Lung (tissue), 12 donors: ENCODE data around the gene MPIG6B. TPM values are rescaled to one million over a fixed set of nuclear protein-coding genes. Genes with fewer than 3 reads are reported as not detected.

Experiments
- ATAC-seq: fragments of 200-7000 bp; cut with Tn5 transposase; one replicate; pipeline ENCODE4 v1.9.1; 2020; ENCODE audit warnings: moderate number of reproducible peaks; ENCODE audit not compliant: insufficient read depth, low FRiP score
- DNase-seq, 3 donors: peaks; one replicate each; pipeline ENCODE4 v3.0.0-alpha.2; 2013 to 2017
- H3K27ac ChIP-seq, 2 donors: one replicate each; pipeline ENCODE4 v1.5.1; 2013; ENCODE audit warnings: mild to moderate bottlenecking in 2 of 2, moderate library complexity in 2 of 2, control low read depth in 1 of 2, inconsistent platforms in 1 of 2, low read depth in 1 of 2, low read length in 1 of 2
- H3K27me3 ChIP-seq, 3 donors: one replicate each; pipeline ENCODE4 v1.5.1; 2013; ENCODE audit warnings: low read length in 2 of 3; ENCODE audit not compliant: control insufficient read depth in 3 of 3, insufficient read depth in 3 of 3
- H3K36me3 ChIP-seq, 4 donors: one replicate each; pipeline ENCODE4 v1.5.1; 2013; ENCODE audit warnings: low read length in 4 of 4, mild to moderate bottlenecking in 1 of 4, moderate library complexity in 1 of 4; ENCODE audit not compliant: control insufficient read depth in 4 of 4, insufficient read depth in 4 of 4
- H3K4me1 ChIP-seq, 5 donors: one replicate each; pipeline ENCODE4 v1.5.1; 2013; ENCODE audit warnings: low read length in 5 of 5, mild to moderate bottlenecking in 2 of 5, moderate library complexity in 1 of 5; ENCODE audit not compliant: control insufficient read depth in 5 of 5, insufficient read depth in 5 of 5
- H3K4me3 ChIP-seq: one replicate; pipeline ENCODE4 v1.5.1; 2013; ENCODE audit warnings: mild to moderate bottlenecking, control low read depth, moderate library complexity
- H3K9ac ChIP-seq, 2 donors: one replicate each; pipeline ENCODE4 v1.5.1; 2013; ENCODE audit warnings: low read length in 2 of 2, control low read depth in 1 of 2; ENCODE audit not compliant: insufficient read depth in 1 of 2
- H3K9me3 ChIP-seq, 4 donors: one replicate each; pipeline ENCODE4 v1.5.1; 2013; ENCODE audit warnings: low read length in 3 of 4, mild to moderate bottlenecking in 1 of 4, moderate library complexity in 1 of 4; ENCODE audit not compliant: control insufficient read depth in 4 of 4, insufficient read depth in 3 of 4
- CTCF ChIP-seq: IDR thresholded peaks from 2 replicates; pipeline ENCODE4 v1.5.1; 2012; ENCODE audit warnings: mild to moderate bottlenecking; ENCODE audit errors: control extremely low read depth, extremely low read depth
- WGBS, 2 donors: extraction: QIAGEN DNeasy Blood & Tissue Kit; methylation state at CpG; one replicate each; pipeline ENCODE4 v1.1.7; 2013; 5-methylcytosine and 5-hydroxymethylcytosine counted together
- polyA plus RNA-seq, 2 donors: library from polyadenylated mRNA; stranded (reverse); fragments of 200-250 nt; gene quantifications; one replicate each; pipeline ENCODE4 v1.2.1, GENCODE V29; 2013
- total RNA-seq, 2 donors: library from RNA; depleted of rRNA in 1 of 2; stranded (reverse); fragments of >200 nt in 1 of 2; gene quantifications; one replicate each; pipeline ENCODE4 v1.2.1, GENCODE V29; 2014 to 2021
- donor health status: control.
- donor health status: control.
- donor health status: Bipolar disorder and iron deficiency.
- donor health status: healthy.
- donor health status: DM: yes; HTN: yes; CAD: no.

MPIG6B gene
- total and polyA plus RNA-seq, 4 donors, result 0.45 to 2.3 (median 0.86) TPM

- H3K9me3 ChIP-seq, result no peaks in the 10 kb centered on the region
- 63 to 86% methylated on average over 1 of the region's 1 CpG for WGBS, 2 donors
- no peaks in the 10 kb centered on the region for H3K27me3 ChIP-seq
- H3K36me3 ChIP-seq, result no peaks in the 10 kb centered on the region
- no peak overlapping the region for H3K4me3 ChIP-seq
- peaks cover 0 to 29% (median 0%) of the 10 kb centered on the region in 5 donors for H3K4me1 ChIP-seq
- H3K27ac ChIP-seq, result no peak overlapping the region
- ATAC-seq, result no peak
- no peak for TF ChIP-seq CTCF
- no peak overlapping the region for H3K9ac ChIP-seq
- peak in 1 of 3 donors; percentile 63 for DNase-seq
Measured at GRCh38 chr6:31718265-31718664, 4.9 kb upstream of the MPIG6B start.

GRCh38 chr6:31719001-31719400 lies 4.2 kb upstream of the MPIG6B start:
- WGBS, 2 donors, result 91% methylated on average over 6 of the region's 6 CpGs
- TF ChIP-seq CTCF, result no peak
- Histone ChIP-seq H3K36me3 (no peaks in the 10 kb centered on the region), H3K9me3 (no peaks in the 10 kb centered on the region), H3K4me1 (peaks cover 0 to 25% (median 0%) of the 10 kb centered on the region in 5 donors), H3K4me3 (no peak overlapping the region), H3K27ac (peak overlapping the region in 1 of 2 donors; percentile 23), H3K9ac (no peak overlapping the region), H3K27me3 (no peaks in the 10 kb centered on the region)
- ATAC-seq (no peak), DNase-seq (no peak)

- H3K36me3 ChIP-seq, result no peaks in the 10 kb centered on the region
- WGBS, 2 donors, result 86 to 87% methylated on average over 5 of the region's 5 CpGs
- DNase-seq, result no peak
Measured at GRCh38 chr6:31720196-31720770, 2.9 kb upstream of the MPIG6B start.

More at GRCh38 chr6:31720196-31720770, 2.9 kb upstream of the MPIG6B start:
- no peak for TF ChIP-seq CTCF
- no peaks in the 10 kb centered on the region for H3K9me3 ChIP-seq
- H3K9ac ChIP-seq, result no peak overlapping the region
- no peaks in the 10 kb centered on the region for H3K27me3 ChIP-seq
- H3K4me1 ChIP-seq, result peaks cover 0 to 20% (median 0%) of the 10 kb centered on the region in 5 donors
- ATAC-seq, result no peak
- H3K27ac ChIP-seq, result no peak overlapping the region
- H3K4me3 ChIP-seq, result no peak overlapping the region
